ENCODE measurements around the gene TREML4.

TREML4 gene

DNA sequence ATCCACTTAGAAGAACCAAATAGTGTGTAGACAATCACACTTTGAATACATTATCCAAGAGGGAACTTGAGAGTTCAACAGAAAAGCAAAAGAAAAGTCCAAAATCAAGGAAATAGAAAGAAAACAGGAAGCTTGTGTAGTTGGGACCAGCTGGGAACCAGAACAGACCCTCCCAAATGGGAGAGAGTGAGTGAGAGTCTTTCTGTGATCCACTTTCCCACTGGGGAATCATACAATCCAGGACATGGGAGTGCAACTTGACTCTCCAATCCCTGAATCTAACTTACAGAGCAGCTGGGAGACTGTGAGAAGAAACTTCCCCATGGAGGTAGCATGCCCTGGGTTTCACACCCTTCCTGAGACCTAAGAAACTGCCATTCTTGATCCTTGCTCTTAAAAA lies 27.0 kb downstream of the TREML4 start:
- no peak for DNase-seq (ENCODE audit: low spot score)

DNA sequence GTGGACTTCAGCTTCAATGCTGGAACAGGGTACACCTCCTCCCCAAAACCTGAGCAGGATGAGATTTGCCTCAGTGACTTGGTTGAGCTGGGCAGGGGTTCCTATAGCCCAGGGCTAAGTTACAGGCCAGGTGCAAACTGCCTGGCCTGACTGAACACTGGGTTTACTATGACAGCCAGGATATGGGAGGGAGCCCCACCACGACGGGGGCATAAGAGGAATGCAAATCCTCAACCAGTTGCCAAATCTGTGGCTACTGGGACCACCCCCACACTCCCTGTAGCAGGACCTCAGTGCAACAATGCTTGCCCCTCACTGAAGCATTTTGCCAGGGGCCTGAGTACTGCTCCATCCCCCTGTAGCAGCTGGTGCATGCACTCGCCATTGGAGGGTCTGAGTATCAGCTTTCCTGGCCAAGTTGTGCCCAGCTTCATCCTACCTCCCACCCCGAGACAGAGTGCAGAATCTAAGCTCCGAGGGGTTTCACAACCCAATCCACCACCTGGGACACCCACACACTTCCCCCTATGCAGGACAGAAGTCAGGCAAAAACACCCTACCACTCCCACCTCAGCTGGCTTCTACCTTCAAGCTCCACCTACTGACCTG lies 27.6 kb downstream of the TREML4 start:
- DNase-seq (ENCODE audit: low spot score) = no peak

DNA sequence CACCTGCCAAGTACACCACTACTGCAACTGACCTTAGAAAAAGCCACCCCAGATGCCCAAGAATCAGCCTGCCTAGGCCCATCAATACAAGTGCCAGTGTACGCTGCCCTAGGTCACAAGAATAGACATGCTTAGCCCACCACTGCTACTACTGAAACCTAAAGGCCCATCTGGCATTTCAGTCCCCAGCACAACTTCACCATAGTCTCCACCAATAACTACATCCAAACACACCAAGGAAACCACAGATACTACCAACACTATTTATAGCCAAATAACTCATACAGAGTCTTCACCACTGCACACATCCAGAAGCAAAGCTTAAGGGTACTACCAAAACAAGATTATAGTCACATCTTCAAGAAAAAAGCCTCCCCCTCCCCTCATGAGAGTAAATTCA lies 28.2 kb downstream of the TREML4 start:
- no peak for DNase-seq (ENCODE audit: low spot score)

DNA sequence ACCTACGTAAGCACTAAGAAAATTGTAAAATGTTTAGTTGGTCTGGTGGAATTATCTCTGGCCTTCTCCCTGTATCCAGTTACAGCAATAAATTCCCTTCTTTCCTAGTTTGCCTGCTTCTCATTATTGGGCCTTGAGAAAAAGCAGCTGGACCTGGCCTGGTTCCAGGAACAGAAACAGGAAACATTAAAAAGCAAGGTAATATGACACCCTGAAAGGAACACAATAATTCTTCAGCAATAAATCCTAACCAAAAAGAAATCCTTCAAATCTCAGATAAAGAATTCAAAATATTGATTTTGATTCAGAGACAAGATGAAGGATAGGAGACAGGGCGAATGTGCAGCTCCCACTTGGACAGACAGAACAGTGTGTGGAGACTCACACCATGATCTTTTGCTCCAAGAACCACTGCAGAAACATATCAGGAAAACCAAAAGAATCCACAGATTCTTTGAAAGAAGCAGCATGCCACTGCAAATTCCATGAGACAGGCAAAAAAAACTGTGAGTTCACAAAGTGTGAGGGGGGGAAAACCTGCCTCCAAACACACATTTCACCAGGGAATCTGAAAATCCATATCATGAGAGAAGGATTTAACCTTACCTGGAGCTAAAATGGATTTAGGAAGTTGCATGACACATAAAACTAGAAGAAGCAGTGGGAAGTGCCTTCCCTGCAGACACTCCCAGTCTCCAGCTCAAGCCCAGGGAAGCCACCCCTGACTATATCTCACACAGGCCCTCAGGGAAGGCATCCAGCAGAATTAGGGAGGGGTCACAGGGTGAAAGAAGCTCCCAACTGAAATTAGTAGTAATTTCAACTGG lies 29.4 kb downstream of the TREML4 start:
- DNase-seq (ENCODE audit: low spot score) = no peak

DNA sequence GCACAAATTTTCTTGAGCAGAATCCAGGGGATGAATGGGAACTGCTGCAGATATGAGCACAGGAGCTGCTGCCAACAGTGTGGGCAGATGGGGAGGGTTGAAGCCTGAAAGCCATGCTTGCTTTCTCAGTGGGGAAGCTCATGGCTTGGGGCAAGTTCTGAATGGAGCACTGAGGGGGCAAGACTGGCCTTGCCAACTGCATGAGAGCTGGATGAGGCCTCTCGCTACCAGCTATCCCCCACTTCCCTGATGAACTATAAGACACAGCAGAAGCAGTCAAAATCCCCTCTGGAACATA lies 30.0 kb downstream of the TREML4 start:
- DNase-seq (ENCODE audit: low spot score) = no peak

DNA sequence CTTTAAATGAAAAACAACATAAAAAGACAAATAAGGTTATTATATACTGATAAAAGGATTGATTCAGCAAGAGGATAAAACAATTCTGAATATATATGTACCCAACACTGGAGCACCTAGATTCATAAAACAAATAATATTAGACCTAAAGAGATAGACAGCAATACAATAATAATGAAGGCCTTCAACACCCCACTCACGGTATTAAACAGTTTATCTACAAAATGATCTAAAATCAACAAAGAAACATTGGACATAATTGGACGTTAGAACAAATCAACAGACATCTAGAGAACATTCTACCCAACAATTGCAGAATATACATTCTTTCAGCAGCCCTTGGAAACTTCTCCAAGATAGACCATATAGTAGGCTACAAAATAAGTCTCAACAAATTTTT lies 34.3 kb downstream of the TREML4 start:
- no peak for DNase-seq (ENCODE audit: low spot score)

DNA sequence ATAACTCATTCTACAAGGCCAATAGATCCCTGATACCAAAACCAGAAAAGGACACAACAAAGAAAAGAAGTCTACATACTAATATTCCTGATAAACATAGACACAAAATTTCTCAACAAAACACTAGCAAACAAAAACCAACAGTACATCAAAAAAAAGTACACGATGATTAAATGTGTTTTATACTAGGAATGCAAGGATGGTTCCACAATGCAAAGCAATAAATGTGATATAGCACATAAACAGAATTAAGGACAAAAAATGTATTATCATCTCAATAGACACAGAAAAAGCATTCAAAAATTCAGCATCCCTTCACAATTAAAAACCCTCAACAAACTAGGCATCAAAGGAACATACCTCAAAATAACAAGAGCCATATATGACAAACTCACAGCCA lies 35.1 kb downstream of the TREML4 start:
- no peak for DNase-seq (ENCODE audit: low spot score)

DNA sequence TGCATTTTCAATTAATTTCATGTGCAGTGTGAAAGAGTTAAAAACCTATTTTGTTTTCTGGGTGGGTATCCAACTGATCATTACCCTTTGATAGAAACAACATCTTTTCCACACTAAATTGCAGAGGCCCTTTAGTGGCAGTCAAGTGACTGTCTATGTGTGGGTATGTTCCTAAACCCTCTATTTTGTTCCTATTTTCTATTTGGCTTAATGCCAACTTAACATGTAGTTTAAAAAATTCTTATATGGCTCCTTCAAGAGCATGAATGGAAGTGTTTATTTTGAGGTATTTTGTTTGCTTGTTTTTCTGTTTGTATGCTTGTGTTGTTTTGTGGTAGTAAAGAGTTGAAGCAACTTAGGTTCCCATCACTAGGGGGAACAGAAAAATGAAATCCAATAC lies 38.4 kb downstream of the TREML4 start:
- no peak for DNase-seq (ENCODE audit: low spot score)

DNA sequence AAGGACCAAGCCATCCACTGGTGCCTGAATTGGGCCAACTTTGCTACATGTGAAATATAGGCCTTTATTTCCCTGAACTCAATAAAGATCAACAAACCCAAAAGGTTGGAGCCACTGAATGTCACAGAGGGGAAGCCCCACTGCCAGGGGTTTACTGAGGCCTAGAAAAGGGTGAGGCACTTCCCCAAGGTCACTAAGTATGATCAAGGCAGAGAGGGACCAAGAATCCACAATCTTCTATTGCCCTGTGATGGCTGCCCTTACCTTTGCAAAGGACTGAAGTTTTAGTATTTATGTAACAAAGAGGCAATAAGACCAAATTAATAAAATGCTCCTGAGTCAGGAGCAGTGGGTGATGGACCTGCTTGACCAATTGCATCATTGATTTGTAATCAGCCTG lies 40.3 kb downstream of the TREML4 start:
- no peak for DNase-seq (ENCODE audit: low spot score)

DNA sequence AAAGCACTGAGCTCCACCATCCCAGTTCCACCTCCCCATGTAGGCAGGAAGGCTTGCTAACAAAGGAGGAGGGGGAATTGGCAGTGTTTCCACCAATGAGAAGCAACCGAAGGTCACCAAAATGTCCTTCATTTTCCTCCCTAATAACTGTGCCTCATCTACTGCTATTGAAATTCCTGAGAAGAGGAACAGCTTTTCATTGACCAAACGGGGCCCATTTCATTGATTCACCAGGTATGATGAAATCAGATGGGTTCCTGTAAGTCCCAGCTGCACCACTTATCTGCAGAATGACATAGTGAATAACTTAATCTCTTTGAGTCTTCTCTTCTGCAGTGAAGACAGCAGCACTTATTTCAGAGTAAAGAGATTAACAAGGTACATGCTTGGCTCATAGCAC lies 41.0 kb downstream of the TREML4 start:
- DNase-seq (ENCODE audit: low spot score) = no peak

DNA sequence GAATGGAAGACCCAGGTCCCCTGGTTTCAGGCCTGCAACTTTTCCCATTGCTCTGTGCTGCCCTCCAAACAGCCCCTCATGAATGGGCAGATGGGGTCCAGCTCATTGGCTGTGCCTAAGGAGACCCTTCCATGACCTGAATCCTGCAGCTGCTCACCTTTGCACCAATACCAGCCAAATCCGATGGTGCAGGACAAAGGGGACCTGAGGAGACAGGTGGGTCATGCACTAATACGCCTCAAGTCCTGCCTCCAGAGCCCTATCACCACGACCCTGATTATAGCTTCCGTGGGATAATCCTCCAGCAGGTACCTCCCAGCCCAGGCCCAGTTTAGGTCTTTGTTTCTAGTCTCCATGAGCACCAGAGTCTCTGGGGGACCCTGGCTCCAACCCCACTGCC lies 41.6 kb downstream of the TREML4 start:
- no peak for DNase-seq (ENCODE audit: low spot score)

DNA sequence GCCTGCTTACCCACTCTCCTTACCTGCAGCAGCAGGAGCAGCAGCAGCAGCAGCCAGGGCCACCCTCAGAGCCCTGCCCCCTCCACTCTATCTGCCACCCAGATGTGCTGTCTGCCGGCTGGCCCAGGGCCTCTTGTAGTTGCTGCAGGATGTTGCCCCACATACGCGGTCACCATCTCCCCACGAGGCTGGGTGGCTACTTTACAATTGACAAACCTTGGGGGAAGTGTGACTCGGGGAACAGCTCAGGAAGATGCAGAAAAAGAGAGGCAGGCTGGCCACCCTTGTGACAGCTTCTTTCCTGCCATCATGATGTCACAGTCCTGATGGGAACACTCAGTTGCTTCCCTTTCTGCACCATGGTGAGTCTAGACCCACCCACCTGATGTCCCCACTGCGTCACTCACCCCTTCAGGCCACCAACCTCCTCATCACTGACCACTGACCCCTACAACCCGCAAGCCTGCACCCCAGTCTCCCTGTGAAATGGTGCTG lies 43.8 kb downstream of the TREML4 start:
- no peak for DNase-seq (ENCODE audit: low spot score)

DNA sequence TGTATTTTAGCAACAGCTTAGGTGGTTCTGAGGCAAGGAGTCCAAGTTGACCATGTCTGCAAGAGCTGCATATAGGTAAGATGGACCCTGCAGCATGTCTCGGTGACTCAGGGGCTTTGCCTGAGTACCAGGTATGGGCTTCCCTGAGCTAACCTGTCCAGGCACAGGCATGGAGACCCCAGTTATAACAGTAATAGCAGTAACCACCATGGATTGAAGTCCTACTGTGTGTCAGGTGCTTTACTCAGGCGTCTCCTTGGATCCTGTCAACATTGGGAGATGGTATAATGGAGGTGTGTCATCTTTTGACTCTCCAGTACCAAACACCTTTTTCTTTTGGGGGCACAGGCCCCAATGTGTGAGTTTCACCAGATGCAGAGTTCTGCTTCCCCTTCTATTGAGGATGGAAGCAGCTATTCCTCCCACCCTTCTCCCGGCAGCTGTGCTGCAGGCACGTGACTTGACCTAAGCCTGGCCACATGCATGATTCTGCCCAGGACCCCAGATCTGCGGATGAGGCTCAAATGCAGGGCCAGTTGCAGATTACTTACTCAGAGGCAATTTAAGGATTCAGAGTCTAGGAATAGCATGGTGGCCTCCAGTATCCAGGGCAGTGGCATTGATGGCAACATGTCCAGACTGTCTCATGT lies 44.6 kb downstream of the TREML4 start:
- no peak for DNase-seq (ENCODE audit: low spot score)

DNA sequence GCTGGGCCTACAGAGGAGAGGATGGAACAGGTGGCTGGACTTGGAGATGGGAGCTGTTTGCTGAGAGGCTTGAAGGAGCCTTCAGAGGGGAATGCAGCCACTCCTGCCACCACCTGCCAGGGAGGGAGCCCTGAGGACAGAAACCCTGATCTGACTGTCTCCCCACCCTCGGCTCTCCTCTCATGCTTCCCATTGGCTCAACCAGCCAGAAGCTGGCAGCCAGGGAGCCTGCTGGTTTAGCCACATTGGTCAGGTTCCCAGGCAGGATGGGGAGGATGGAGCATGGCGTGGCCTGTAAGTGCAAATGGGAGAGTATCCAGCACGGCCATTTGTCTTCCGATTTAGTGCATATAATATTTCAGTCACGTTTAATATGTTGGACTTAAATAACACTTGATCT lies 45.6 kb downstream of the TREML4 start:
- DNase-seq (ENCODE audit: low spot score) = no peak

DNA sequence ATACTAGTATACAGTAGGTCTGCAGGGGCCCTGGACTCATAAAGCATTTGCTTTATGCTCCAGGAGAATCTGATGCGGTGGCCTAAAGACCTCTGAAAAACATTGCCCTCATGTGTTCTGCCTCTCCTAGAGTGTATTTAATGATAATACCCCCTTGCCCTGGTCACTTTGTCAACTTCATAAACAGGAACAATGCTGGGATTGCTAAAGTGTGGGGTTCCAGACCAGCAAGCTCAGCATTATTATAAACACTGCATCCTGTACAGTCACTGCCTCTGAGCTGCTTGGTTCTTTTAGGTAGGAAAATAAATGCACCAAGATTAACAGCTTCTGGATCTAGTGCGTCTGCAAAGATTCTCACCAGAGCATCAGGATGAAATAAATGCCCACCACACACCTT lies 46.1 kb downstream of the TREML4 start:
- DNase-seq (ENCODE audit: low spot score) = no peak

DNA sequence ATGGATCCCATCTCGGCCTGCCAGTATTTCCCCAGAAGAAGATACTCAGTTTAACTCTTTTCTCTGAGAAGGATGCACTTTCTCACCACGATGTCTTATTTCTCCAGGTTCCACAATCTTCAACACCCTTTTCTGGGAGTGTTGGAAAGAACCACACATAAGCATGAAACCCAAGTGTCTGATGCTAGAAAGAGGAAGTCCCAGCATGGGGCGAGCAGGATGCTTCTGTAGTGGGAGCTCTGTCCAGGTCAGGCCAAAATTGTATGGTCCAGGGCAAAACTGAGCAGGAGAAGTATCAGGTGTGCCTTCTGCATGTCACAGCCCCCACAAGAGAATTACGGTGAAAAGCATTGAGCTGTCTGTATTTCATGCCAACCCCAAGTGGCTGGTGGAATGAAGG lies 47.3 kb downstream of the TREML4 start:
- no peak for DNase-seq (ENCODE audit: low spot score)

DNA sequence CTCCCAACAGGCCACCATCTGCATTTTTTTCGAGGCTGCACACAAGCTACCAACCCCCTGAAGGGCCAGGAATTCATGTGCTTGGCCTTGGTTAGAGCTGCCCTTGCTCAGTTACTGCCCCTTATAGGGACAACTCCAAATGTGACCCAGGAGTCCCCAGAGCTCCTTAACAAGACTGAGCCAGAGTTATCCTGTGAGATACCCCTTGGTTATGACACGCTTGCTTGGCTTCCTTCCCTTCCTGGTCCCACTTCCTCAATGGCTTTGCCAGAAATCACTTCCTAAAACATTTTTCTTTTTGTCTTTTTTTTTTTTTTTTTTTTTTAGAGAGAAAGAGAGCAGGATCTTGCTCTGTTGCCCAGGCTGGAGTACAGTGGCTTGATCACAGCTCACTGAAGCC lies 49.5 kb downstream of the TREML4 start:
- DNase-seq (ENCODE audit: low spot score) = no peak

DNA sequence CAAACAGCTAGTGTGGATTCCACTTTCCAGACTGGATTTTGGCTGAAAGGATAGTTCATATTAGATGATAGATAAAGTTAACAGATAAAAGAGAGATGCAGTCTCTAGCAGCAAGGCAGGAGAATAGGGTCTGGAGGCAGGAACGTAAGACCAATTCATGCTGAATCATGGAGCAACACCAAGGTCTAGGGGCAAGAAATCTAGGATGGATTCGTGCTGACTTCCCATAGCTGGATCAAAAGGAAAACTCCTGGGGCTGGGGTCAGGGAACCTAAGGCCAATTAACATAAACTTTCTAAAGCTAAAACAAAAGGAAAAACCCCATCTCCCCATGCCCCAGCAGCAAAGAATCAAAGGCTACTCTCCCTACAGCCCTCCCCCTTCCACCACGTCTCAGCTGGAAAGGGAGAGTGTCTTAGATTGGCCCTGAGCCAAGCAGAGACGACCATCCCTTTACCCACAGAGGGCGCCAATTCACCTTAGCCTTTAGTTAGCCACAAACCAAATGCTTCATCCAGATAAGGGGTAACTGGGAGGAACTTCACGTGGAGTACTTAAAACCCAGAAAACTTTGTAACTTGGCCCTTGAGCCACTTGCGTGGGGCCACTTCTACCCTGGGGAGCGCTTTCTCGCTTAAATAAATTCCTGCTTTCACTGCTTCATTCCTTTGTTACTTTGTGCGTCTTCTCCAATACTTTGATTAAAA lies 50.7 kb downstream of the TREML4 start:
- peak; percentile 73 for DNase-seq (ENCODE audit: low spot score)

DNA sequence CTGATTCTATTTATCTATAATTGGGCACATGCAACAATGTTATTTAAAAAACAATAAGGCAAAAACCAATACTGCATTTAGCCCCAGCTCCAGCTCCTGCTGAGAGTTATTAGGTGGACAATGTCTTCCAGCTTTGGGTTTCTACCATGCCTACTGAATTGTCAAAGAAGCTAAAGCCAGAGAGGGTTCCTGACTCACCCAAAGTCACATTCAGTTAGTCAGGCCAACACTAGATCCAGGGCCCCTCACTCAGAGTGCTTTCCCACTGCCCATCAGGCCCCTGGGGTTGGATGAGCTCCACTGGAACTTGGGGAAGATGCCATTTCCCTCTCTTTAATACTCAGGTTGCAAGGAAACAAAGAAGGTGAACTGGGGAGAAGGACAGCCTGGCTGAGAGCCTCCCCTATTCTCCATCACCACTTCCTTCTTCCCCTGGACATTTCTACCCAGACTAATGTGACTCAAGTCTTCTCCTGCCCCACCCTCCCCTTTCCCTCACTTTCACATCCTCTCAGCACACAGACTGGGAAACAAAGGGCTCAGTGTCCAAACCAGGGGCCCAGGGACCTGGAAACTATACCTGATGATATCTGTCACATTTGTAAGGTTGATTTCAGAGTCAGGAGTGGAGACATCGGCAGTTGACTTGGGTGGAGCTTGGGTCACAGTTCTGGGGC lies 52.4 kb downstream of the TREML4 start:
- DNase-seq (ENCODE audit: low spot score) = no peak

DNA sequence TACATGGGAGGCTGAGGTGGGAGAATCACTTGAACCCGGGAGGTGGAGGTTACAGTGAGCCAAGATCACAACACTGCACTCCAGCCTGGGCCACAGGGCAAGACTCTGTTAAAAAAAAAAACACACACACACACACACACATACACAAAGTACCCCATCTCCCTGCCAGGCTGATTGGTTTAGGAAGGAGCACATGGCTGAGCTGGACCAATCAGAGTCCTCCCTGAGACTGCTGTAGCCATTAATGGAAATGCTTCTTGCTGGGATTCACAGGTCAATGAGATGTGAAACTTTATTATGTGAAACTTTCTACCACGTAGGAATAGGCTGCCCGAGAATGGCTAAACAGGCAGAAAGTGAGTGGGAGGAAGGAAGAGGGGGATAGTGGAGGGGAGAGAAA lies 55.5 kb downstream of the TREML4 start:
- no peak for DNase-seq (ENCODE audit: low spot score)

DNA sequence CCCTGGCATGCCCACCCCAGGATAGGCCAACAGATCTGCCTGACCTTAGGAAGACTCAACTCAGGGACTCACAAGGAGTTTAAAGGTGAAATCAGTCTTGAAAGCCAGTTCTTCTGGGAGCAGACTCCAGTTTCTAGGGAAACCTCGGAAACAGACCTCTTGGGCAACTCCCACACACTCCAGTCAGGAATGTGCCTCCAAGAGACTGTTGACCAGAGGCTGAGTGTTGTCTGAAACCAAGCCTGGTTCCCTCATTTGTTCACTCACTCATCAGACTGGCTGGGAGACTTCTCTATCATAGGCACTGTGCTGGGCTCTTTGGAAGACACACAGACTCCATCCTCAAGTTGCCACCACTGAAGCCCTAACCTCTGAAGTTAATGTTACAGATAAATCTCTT lies 56.6 kb downstream of the TREML4 start:
- no peak for DNase-seq (ENCODE audit: low spot score)

Measured in CD4-positive, alpha-beta T cell treated with Interleukin-2 at 100 ng/mL for 4 hours (primary cell).